ENCODE results near the gene RC3H1. TPM values are rescaled to one million over a fixed set of nuclear protein-coding genes. Genes with fewer than 3 reads are reported as not detected.

Gene RC3H1
- total and polyA plus RNA-seq, 2 of the 13 experiments (the other 11 are each of a cell fraction or from before 2014, with no cell fraction given): 11.2 to 19.6 TPM

- TF ChIP-seq PAX8 (CRISPR knock-in tag; IDR thresholded peaks at IDR 0.05; ENCODE audit: borderline replicate concordance) (peak; percentile 63; the same call in 1 of the 2 replicates), ZNF652 (CRISPR knock-in tag; IDR thresholded peaks at IDR 0.05; ENCODE audit: borderline replicate concordance, low read depth) (no peak), HOXA5 (CRISPR knock-in tag; IDR thresholded peaks at IDR 0.05) (peak; percentile 71; the same call in 1 of the 2 replicates), POLR2AphosphoS2 (IDR thresholded peaks at IDR 0.05; ENCODE audit: low read depth, low read length) (no peak), POGK (CRISPR knock-in tag; conservative IDR thresholded peaks at IDR 0.05) (no peak; the same call in 1 of the 2 replicates), FOXC1 (CRISPR knock-in tag; IDR thresholded peaks at IDR 0.05; ENCODE audit: borderline replicate concordance) (peak; percentile 16; the same call in 1 of the 2 replicates), BHLHE40 (IDR thresholded peaks at IDR 0.05; ENCODE audit: low read length) (0 out of 2 replicates have a peak, but pooled peaks have one; percentile 6), NFRKB (IDR thresholded peaks at IDR 0.05) (peak; percentile 62; the same call in 1 of the 2 replicates), ZNF670 (CRISPR knock-in tag; IDR thresholded peaks at IDR 0.05; ENCODE audit: borderline replicate concordance) (no peak; the same call in 1 of the 2 replicates), PHF8 (CRISPR knock-in tag; IDR thresholded peaks at IDR 0.05) (peak; percentile 89), ZNF777 (CRISPR knock-in tag; IDR thresholded peaks at IDR 0.05) (no peak), EED (CRISPR knock-in tag; IDR thresholded peaks at IDR 0.05) (no peak), GFI1 (CRISPR knock-in tag; IDR thresholded peaks at IDR 0.05; ENCODE audit: borderline replicate concordance) (no peak), CHD4 (IDR thresholded peaks at IDR 0.05; ENCODE audit: borderline replicate concordance, low read length) (no peak), ZNF451 (CRISPR knock-in tag; IDR thresholded peaks at IDR 0.05) (0 out of 2 replicates have a peak, but pooled peaks have one; percentile 22), TAF1 (CRISPR knock-in tag; IDR thresholded peaks at IDR 0.05) (peak; percentile 95), FOXA3 (CRISPR knock-in tag; IDR thresholded peaks at IDR 0.05) (0 out of 2 replicates have a peak, but pooled peaks have one; percentile 37), ZNF280B (CRISPR knock-in tag; IDR thresholded peaks at IDR 0.05; ENCODE audit: borderline replicate concordance) (no peak)
- TF ChIP-seq, protein P1, sequence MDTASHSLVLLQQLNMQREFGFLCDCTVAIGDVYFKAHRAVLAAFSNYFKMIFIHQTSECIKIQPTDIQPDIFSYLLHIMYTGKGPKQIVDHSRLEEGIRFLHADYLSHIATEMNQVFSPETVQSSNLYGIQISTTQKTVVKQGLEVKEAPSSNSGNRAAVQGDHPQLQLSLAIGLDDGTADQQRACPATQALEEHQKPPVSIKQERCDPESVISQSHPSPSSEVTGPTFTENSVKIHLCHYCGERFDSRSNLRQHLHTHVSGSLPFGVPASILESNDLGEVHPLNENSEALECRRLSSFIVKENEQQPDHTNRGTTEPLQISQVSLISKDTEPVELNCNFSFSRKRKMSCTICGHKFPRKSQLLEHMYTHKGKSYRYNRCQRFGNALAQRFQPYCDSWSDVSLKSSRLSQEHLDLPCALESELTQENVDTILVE (CRISPR knock-in tag; IDR thresholded peaks at IDR 0.05): peak; percentile 69
- TF ChIP-seq, protein P2, sequence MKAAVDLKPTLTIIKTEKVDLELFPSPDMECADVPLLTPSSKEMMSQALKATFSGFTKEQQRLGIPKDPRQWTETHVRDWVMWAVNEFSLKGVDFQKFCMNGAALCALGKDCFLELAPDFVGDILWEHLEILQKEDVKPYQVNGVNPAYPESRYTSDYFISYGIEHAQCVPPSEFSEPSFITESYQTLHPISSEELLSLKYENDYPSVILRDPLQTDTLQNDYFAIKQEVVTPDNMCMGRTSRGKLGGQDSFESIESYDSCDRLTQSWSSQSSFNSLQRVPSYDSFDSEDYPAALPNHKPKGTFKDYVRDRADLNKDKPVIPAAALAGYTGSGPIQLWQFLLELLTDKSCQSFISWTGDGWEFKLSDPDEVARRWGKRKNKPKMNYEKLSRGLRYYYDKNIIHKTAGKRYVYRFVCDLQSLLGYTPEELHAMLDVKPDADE (CRISPR knock-in tag; IDR thresholded peaks at IDR 0.05): 0 out of 2 replicates have a peak, but pooled peaks have one; percentile 51
These were observed at the start of gene RC3H1 (continued) for GRCh38 chr1:174022080-174022975.

Measured in HepG2 (cell line).